Activated T-cell treated with anti-CD3 and anti-CD28 coated beads for 48 hours (primary cell): ENCODE data around the gene SRGAP2C.
"Not testable (repeated sequence)": the region's sequence is repeated elsewhere in the genome, so short reads cannot be mapped to it uniquely, and the experiment has no call there.

ENCODE experiments used
- DNase-seq: peaks from one replicate; pipeline ENCODE4 v3.0.0-alpha.2; 2020; ENCODE audit warnings: low read depth

Gene SRGAP2C

DNA sequence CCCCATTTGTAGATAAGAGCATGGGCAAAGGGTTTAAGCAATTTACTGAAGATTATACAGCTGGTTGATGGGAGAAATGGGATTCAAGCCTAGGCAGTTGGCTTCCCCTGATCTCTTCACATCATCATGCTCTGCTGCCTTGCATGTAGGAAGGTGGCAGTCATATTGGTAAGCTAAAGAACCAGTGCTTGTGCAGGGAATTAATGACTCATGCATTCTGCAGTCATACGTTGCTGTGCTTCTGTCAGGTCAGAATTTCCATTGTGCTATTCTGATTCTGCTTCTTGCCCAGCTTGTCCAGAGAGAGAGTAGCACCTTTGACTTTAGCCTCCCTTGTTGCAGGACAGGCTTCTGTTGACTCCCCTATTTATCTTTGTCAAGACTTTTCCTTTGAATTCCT lies 153.2 kb downstream of the SRGAP2C start:
- DNase-seq: not testable (repeated sequence)

DNA sequence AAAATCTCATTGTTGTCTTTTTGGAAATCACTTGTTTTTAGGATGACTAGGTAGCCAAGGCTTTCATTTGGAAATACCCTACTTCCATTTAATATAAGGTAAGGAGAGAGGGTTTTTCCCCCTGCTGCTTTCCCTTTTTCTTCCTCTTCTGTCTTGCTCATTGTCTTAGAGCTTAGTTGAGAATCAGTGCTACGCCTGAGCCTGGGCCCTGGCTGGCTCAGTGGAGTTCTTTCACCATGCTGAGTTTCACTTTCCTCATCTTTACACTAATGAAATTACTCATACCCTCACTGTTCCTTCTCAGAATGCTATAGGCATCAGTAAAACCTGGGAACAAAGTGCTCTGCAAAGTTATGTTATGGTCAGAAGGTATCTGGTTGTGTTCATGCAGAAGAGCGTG lies 154.8 kb downstream of the SRGAP2C start:
- DNase-seq: not testable (repeated sequence)

DNA sequence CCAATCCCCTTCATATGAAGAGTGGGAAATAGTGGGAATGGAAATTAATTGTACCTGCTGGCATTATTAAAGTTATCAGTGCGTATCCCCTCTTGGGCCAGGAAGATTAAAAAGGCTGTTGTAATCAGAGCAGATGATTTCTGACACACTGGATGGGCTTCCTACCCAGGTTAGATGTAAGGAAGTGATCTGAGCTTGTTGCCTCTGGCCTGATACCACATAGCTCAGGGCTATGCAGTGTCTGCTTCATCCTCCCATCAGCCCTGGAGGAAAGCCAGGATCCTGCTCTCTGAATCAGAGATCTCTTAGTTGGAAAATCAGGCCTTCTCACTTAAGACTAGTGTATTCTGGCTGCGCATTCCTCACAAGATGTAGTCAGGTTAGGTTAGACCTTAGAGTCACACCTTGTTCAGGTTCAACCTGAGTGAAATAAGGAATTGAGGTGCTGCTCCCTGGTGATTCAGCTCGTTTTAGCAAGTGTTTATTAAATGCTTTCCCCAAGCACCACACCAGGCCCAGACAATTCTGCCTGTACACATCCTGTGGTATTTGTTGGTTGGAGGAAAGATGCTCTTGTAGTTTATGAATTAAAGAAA lies 158.6 kb downstream of the SRGAP2C start:
- DNase-seq: not testable (repeated sequence)

DNA sequence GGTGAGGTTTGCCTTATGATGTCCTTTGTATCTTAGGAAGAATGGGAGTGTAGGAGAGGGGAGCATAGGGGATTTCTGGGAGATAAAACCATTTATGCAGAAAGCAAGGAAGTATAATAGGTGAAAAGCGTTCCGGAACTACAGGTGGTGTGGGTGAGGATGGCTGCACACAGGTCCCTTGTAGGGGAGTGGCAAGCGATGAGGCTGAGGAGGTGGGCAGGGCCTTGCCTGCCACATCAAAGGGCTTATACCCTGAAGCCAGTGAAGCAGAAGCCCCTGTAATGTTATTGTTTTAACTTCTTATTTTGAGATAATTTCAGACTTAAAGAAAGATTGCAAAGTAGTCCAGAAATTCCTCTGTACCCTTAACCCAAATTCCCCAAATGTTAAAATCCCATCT lies 159.6 kb downstream of the SRGAP2C start:
- not testable (repeated sequence) for DNase-seq

DNA sequence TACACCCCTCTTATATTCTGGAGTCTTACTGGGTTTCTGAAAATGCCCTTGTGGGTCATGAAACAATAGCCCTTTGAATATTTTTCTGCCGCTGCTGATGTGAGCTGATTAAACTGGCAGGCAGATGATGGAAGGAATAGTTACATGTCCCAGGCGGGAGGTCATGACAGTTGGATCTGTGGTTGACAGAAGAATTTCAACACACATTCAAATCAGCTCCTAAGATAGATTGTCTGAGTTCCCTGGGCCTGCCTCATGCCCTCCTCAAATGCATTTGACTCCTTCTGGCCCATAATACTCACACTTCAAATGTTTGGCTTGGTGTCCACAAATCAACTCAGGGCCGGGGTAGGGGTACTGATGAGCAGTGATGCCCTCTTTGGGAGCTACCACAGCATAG lies 161.9 kb downstream of the SRGAP2C start:
- not testable (repeated sequence) for DNase-seq

DNA sequence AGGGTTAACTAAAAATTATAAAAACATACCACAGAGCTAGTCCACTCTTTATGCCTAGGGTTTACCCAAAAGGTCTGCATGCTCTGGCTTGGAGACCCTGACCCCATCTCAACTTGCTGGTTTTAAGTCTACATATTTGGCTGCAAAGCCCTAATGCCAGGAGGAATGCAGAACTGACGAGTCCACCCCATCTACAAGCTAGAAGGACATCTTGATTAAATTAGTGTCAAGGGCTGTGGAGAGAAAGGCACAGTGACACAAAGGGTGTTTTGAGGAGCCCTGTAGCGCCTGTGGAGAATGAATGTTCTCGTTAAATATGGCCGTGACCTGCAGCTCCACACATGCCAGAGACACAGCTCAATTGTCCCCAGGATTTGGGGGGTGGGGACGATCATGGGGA lies 162.7 kb downstream of the SRGAP2C start:
- DNase-seq: not testable (repeated sequence)

DNA sequence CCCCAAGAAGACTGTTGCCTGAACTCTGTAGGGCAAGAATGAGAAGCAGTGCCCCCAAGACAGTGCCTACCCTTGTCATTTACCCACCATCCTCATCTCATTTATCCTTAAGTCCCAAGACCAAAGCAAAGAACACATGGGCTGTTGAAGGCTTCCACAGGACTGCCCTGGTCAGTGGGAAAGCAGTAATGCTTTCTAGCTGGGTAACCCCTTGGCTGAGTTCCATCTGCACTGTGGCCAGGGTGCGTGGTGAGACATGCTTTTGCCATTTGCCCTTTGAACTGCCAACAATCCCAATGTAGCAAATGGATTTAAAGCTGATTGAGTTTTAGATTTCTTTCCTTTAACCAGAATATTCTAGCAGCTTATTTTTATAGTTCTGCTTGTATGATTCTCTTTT lies 163.3 kb downstream of the SRGAP2C start:
- not testable (repeated sequence) for DNase-seq

DNA sequence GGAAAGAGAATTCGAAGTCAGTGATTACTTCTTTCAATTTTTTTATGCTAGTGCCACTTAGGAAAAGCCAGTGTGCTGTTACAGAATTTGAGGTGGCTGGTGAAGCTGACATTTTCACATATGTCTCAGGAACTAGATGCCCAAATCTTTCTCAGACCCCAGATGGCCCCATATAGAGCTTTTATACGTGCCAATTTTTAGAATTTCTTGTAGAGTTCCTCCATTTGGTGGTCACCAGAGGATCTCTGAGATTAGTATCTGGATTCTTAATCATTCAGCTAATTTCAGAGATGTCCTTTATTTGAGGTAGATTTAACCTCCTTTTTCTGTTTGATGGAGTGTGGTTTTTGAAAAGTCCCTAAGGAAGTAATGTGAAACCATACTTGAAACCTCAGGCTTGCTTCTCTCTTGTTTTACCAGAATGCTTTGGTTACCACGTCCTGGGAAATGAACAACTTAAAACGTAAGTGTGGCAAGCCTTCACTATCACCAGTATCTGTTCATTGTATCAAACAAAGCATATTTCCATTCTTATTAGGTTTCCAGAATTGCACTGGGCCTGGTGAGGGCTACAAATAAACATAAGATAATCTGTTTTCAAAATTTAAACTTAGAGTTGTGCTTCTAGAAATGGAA lies 164.7 kb downstream of the SRGAP2C start:
- DNase-seq: not testable (repeated sequence)

DNA sequence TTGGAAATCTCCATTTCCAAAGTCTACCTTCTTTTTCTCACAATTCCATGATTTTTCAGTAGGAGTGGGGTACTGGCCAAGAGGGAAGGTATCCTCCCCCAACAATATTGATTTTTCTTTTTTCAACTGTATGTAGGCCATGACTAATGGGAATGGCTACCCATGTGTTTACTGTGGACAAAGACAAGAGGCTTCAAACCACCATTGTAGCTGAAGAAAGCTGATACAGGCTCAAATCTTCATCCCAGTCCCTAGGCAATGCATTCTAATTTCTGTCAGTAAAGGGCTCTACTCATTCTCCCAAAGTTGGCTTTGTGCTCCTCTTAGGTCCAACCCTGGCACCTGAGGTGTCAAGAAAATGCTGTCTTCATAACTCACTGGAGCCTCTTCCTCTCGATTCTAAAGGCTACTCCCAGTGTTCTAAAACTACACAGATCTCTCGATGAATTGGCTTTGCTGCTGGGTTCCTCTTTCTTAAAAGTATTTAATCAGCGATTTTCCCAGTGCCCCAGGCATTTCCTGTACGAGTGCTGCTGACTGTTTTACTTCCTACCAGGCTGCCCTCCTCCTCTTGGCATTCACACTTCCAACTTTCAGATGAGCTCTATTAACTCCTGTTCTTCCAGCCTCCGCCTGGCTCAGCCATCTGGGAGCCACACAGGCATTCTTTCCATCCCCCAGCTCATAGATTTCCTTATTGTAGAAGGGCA lies 171.1 kb downstream of the SRGAP2C start:
- not testable (repeated sequence) for DNase-seq

DNA sequence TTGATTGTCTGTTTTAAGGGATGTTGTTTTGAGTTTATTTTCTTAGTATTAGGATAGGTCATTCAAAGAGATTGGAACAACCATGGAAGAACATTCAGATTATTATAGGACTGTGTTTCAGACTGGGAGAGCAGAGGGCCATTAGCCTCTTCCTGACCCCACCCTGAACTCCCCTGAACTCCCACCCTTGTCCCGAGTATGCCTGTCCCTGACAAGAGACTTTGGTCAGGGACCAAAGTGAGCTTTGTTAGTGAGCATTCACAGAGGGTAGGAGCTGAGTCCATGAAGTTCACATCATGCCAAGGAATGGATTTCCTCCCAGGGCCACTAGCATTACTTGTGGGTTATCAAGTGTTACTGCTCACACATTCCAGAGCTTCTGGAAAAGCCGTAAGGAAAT lies 172.0 kb downstream of the SRGAP2C start:
- not testable (repeated sequence) for DNase-seq

DNA sequence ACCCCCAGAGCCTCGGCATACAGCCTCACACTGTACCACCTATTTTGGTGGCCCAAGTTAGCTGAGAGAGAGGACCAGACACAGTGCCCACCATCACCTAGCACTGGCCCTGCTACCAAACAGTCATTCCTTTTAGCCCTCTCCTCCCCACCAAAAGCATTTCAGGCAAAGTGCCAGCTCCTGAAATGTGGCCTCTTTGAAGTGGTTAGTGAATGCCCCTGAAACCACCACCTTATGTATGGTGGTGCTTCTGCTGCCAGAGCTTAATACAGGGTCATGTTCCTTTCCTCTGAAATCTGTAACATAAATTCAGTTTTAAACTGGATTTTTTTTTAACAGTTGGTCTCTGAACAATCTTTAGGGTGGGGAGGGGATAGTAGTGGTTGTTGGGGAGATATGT lies 175.8 kb downstream of the SRGAP2C start:
- DNase-seq: not testable (repeated sequence)

DNA sequence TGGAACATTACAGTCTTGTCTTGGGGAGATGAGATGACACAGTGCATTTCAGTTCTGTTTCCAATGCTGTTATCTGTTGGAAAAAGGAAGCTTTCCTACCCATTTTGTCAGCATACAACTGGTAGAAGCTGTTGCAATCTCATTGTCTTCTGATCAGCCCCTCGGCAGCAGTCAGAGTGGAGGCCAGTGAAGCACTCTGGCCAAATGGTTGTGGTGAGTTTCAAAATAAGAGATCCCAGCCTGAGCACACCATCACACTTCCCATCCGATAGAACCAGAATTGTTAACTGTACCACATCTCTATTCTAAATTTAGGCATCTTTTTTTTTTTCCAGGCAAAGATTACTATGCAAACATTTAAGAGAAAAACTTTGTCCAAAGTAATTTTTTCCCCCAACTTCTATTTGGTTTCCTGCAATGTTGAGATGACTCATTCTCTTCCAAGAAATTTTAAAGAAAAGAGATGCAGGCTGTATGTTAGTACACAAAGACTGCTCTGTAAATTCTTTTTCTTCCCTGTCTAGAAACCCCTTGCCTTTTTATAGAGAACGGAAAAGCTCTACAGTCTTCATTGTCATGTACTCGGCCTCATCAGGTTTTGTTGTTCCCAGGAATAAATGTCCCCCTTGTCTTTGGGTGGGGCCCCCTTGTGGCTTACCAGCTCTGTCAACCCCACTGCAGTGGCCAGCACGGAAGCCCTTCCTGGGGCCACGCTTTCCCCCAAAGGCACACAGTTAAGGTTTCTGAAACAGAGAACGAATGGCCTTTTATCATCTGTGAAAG lies 176.9 kb downstream of the SRGAP2C start:
- DNase-seq: not testable (repeated sequence)

DNA sequence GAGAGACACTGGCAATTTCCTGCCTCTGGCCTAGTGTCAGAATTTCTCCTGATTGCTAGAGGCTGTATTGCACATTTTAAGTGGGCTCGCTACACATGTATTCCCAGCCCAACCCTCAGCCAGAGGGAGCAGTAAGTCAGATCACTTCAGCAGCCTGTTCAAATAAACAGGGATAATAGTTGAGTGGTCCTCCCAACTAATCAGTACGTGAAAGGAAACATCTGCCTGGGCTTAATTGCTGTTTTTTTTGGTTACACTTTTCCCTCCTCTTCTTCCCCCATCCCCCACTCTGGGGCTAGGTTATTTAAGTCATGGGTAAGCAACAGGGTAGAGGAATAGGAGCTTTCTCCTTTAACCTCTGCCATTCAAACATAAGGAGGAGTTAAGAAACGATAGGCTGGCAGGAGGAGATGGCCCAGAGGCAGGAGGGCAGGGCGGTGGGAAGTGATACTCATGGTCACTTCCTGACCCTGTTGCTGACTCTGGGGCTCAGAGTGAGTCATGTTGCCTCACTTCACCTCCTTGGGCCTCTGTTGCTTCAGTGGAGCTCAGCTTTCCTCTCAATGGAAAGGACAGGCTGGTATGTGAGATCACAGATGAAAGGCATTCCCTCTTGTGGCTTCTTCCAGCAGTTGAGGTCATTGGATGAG lies 177.6 kb downstream of the SRGAP2C start:
- DNase-seq: not testable (repeated sequence)

DNA sequence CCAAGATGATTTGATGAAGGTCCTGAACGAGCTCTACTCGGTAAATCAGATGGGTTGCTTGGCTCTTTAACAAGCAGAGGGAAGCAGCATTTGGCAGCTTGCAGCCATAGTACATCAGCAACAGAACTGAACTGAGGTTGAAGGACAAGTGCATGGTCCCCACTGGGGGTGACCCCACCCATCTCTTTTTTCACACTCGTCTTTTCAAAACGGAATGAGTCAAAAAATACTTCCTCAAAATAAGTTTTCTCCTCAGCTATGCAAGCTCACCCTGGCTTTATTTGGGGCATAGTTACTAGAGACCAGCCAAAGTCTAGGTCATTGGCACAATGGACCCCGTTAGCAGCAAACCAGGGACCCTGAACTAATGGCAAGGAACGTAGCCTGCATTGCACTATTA lies 180.5 kb downstream of the SRGAP2C start:
- not testable (repeated sequence) for DNase-seq

DNA sequence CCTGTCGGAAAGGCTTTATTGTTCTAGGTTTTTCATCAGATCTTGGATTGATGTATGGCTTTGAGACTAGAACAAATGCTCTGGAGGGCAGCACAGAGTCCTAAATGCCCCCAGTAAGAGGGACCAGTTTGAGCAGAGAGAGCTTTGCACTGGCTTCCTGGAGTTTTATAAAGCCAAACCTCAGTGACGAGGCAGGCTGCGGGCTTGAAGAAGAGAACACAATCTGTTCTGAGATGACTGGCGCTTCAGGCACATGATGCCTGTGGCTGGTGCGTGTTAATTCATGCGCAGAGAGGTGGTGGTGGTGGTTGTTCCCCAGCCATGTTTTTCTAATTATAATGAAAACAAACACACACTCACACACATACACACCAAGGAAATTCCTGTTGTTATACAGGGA lies 180.9 kb downstream of the SRGAP2C start:
- peak; percentile 13 for DNase-seq

DNA sequence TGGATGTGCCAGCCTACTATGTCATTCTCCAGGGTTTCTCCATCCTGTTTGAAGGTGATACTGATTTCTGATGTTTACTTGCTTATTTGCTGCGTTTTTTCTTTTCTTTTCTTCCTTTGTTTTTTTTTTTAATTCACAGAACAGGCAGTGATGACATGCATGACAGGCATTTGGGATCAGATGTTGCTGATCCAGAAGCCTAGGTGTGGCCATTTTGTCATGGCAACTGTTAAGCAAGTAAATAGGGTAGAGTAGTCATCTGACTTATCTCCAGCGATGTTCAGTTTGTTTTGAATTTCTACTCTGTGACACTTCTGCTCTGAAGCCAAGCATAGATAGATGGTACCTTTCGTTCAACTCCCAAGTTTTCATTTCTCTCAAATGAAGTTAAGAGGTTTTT lies 181.4 kb downstream of the SRGAP2C start:
- not testable (repeated sequence) for DNase-seq

DNA sequence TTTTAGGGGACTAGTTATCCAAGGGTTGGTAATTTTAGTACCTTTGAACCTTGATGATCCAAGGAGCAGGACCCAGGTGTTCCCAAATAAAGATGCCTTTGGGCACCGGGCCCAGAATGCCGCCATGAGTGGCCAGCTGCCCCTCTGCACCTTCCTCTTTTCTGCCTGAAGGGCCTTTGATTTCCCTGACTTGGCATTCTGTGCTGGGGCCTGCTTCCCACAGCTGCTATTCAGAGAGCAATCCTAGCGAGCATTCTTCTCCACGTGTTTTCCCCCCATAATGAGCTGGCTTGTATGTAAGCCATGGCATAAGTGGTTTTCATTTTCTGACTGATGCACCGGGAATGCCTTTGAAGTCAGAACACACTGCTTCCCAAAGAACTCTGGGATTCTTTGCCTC lies 184.1 kb downstream of the SRGAP2C start:
- DNase-seq: not testable (repeated sequence)

DNA sequence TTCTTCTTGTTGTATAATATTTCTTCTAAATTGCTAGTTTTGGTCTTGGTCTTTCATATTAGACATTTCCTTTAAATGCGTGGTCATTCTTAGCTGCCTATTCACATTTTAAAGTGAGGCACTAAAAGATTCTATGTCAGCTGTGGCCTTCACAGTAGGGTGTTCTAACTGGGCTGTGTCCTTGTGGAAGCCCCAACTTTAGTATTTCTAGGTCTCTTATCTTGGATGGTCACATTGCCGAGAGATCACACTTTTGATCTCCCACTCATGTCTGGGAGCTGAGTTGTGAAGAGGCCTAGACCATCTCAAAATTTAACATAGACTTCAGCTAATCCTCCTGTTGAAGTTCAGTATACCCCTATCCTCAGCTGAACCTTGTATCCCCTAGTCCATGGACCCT lies 185.2 kb downstream of the SRGAP2C start:
- not testable (repeated sequence) for DNase-seq

DNA sequence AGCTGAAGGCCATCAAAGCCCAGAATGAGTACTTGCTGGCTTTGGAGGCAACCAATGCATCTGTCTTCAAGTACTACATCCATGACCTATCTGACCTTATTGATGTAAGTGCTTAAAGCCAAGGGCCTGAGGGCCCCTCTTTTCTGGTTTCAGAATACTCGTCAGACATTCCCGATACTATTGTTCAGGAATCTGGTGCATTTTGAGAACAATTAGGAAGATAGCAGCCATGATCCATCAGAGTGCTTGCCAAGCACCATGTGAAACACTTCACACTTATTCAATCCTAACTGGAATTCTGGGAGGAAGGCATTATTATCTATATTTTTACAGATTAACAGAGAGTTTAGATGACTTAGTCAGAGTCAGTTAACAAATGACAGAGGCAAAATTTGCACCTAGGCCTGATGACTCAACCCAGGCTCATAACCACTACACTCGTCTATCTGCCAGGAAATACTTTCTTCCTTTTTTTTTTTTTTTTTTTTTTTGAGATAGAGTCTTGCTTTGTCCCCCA lies 190.1 kb downstream of the SRGAP2C start:
- DNase-seq: not testable (repeated sequence)

DNA sequence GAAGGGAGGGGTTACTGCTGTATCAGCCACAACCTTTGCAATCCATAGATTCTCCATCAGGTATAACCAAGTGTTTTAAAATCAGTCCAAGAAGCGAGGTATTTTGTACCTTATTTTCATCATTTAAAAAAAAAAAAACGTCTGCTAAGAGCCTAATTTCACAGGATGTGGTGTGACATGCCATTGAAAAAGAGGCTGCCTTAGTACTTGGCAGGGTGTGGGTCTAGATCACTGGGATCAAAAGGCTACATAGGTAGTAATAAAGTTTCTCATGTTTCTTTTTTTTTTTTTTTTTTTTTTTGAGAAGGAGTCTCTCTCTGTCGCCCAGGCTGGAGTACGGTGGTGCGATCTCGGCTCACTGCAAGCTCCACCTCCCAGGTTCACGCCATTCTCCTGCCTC lies 192.2 kb downstream of the SRGAP2C start:
- DNase-seq: not testable (repeated sequence)

DNA sequence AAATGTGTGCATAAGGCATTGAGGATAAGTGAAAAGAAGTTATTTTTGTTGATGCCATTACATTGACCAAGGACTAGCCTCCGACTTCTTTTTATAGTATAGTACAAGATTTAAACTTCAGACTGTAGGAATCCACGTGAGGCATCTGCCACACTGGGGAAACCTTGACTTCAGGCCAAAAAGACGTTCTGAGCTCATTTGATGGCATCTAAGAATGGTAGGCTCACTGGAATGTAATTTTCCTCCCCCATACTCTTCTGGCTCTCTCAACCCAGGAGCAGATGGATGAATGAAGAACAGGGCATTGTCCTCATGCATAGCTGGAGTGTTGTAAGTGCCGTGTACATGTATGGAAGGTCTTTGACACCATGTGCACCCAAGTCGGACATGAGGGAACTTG lies 194.0 kb downstream of the SRGAP2C start:
- DNase-seq: not testable (repeated sequence)

DNA sequence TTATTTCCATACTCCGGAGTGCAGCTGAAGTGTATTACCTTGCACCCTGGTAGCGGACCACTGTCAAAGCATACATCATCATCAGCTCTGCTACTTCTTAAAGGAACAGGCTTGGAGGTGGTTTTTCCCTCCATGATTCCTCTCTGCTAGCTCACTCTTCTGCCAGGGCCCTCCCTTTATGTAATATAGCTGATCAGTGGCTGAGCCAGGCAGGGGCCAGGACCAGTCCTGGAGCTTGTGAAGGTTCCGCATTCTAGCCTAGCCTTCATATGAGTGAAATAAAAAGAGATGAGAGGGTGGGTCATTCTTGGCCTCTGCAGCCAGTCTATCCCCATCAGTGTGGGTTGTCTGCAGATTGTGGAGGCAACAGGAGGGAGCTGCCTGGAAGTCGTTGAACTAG lies 200.0 kb downstream of the SRGAP2C start:
- not testable (repeated sequence) for DNase-seq
